ENCODE results near the gene APLN.

Gene APLN, protein sequence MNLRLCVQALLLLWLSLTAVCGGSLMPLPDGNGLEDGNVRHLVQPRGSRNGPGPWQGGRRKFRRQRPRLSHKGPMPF

DNA sequence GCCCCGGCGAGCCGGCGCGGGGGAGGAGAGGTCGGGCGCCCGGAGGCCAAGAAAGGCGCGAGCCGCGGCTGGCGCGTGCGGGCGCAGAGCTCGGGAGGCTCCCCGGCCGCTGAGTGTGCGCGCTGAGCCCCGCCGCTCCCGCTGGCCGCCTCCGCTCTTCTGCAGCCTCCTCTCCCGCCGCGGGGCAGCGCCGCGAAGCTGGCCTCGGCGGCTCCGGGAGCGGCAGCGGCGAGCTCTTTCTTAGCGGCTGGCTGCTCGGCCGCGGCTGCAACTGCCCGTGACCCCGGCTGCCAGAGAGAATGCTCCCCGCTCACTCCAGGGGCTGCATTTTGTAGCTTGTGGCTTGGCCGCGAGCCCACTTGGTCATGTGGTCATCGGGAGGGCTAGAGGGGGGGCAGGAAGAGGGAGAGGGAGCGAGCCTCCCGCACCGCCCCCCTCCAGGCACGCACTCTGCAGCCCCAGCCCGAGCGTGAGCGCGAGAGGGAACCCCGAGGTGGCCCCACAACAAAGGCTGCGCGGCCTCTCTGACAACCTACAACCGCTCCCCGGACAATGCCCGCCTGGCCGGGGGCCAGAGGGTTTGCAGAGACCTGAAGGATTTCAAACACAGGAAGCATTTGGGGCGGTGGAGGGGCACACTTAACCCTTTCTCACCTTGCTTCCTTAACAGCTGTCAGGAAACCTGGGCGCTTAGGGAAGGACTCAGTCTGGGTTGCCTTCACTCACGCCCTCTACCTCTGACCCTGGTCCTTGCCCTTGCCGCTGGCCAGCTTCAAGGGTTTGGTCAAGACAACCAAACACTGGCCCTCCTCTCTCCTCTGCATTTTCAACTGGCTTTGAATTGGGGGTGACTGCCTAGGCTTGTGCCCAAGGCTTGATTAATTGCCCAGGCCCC, at the start of gene APLN:
Gene APLN, minus strand, starts transcription at position 305 of the 895 bp plus-strand sequence. CDS start 326 bp downstream, outside the sequence.
- DNase-seq = no peak

DNA sequence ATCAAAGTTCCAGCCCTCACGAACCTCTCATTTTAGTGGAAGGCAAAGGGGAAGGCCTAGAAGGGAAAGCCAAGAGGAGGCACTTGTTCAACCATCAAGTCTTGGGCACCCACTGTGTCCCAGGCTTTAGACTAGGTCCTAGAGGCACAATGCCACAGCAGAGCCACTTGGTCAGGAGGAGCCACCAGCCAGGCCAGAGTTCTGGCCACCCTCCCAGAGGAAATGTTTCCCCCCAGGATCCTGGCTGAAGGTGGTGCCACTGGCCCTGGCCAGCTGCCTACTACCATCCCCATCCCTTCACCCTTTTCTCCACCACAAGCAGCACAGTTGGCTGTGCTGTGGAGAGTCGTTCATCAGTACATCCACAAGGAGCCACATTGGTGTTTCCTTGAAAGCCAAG, 49.7 kb upstream of the APLN start:
- no peak for DNase-seq

DNA sequence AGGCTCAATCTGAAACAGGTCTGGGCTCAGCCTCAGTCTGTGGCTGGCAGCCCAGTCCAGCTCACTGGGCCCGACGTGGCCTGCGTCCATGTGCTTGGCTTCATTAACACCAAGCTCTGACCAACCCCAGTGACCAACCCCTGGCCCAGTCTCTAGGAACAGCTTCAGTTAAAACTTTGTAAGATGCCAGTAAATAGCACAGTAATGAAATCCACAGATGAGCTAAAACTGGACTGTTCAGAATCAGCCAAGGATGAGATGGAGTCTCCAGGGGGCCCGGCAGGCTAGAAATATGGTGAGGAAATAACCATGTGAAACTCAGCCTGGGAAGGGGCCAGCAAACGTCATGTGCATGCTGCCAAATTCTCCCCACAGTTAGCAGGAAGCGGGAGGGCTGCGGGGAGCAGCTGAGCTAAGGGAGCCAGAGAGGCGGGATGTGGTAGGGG, 46.9 kb upstream of the APLN start:
- no peak for DNase-seq

DNA sequence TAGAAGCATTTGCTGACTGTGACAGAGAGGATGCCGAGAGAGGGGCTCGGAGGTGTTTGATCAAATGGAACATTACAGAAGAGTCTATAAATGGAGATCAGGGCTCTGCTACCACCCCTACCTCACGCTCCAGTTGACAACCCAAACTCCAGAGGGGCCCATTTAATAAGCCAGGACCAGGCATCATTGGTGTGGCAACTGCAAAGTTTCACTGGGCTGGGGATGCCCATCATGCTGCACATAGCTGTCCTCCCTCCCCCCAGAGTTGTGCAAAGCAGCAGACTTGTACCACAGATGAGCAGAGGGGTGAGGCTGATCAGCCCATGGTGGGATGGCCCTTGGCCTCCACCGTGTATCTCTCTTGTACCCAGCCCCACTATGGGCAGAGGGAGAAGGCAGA, 45.8 kb upstream of the APLN start:
- no peak for DNase-seq

DNA sequence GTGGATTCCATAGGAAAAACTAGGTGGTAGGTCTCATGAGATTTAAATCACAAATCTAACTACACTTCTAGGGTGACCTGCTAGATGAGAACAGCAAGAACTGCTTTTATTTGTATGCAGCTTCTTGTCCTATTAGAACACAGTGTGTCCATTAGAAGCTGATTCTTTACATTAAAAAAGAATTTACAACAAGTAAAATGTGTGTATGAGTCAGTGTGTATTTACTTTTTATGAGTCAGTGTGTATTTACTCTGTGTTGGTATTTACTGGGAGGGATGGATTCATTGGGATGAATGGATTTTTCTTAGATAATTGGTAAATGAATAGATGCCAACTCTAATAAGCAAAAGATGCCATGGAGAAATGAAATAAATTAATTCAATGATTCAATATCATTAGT, 43.4 kb upstream of the APLN start:
- DNase-seq = no peak

DNA sequence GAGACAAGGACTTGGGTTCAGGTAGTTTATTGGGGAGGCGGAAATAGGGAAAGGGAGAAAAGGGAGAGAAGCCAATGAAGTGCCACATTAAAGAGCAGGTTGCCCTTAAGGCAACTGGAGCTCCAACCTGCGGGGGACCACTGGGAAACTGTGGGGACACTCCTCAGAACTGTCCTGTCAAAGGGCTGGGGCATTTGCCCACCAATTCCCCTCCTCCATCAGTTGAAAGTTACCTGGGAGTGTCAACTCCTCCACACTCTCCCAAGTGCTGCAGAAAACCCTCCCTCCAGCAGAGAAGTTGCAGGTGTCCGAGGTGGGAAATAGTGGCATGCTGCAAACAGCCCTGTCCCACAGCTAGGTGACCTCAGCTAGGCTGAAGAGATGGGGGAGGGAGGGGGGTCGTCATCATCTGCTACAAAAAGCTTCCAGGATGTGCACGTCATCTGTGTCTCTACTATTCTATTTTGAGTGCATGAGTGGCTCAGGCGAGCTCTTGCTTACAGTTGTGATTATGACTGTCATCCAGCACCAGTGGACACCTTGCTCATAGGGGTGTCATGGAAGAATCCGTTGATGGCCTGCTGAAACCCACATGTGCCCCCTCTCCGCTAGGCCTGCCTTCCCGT, 42.6 kb upstream of the APLN start:
- DNase-seq = no peak

DNA sequence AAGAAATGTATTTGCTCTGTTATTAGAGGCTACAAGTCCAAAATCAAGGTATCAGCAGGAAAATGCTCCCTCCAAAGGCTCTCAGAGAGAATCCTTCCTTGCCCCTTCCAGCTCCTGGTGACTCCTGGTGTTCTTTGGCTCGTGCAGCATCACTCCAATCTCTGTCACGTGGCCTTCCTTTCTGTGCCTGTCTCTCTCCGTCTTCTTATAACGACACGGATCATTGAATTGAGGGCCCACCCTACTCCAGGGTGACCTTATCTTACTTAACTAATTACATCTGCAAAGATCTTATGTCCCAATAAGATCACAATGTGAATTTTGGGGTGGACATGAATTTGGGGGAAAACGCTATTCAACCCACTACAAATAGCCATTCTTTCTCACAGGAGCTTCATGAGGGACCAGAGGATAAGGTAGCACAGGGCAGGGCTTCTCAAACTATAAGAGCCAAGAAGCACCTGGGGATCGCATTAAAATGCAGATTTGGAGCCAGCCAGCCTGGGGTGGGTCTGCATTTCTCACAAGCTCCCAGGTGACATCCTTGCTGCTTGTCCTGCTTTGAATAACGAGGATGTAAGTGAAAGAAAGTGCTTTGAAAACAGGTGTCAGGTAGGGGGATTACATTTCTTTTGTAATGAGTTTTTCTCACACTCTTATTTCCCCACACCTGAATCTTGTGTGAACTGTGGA, 41.9 kb upstream of the APLN start:
- DNase-seq = no peak

DNA sequence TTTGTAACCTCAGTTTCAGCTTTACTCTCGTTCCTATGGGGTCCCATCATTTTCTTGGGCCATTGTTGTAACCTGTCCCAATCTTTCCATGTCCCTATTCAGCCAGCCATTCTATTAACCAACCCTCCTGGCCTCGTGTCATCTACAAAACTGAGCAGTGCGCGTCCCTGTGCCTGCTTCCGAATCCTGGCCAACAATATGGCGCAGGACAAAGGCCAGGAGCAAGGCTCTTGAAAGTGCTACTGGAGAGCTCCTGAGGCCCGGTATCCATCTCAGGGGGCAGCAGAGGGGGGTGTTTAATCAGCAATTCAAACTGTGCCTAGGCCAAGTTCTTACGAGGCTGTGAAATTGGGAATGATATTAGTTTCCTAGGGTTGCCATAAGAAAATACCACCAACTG, 41.2 kb upstream of the APLN start:
- no peak for DNase-seq

DNA sequence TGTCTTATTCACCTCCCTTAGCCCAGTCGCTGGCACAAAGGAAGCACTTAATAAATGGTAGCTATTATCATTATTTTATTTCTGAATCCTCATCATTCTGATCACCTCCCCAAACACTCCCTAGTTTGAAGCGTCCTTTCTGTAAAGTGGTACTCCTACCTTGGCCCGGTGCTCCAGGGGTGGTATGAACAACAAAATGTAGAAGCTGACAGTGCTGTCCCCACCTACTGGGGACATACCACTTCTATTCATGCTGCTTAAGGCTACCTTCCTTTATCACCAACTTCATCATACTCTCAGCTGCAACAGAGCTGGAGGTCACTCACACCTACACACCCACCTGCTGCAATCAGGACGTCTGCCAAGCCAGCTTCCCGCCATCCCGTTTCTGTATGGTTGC, 40.8 kb upstream of the APLN start:
- no peak for DNase-seq

DNA sequence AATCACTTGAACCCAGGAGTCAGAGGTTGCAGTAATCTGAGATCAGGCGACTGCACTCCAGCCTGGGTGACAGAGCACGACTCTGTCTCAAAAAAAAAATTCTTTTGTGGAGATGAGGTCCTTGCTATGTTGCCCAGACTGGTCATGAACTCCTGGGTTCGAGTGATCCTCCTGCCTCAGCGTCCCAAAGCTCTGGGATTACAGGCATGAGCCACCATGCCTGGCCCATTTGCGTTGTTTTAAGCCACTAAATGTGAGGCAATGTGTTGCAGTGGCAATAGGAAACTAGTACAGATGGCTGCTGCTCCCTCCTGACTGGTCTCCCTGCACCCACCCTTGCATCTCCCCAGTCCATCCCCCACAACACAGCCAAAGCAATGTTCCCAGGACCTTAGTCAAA, 40.0 kb upstream of the APLN start:
- no peak for DNase-seq

DNA sequence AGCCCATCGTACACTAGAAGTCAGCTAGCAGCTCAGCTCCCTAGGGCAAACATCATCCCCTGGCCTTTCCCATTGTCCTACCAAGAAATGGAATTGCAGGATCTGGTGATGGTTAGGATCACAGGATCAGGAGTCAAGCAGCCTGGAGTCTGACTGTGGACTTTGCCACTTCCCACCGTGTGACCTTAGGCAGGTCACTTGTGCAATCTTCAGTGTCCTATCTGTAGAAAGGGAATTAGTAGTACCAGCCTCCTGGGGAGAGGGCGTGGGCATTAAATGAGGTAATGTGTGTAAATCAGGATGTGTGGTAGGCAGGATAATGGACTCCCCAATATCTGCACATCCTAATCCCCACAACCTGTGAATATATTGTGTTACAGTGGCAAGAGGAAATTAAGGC, 38.6 kb upstream of the APLN start:
- no peak for DNase-seq

DNA sequence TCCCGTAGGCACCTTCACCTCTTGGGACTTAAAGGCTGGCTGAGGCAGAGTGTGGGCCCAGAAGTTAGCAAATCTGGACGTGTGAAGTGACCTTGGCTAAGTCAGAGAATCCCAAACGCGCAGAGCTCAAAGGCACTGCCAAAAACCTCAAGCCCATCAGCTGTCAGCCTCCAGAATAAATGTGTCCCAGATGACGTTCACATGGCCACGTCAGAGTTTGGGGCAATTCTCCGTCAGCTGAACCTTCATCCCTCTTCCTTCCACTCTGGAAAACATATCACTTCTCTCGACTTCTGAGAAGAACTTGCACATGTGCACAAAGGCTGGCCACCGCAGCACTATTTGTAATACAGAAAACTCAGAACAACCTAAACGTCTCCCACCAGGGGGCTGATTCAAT, 35.7 kb upstream of the APLN start:
- no peak for DNase-seq

DNA sequence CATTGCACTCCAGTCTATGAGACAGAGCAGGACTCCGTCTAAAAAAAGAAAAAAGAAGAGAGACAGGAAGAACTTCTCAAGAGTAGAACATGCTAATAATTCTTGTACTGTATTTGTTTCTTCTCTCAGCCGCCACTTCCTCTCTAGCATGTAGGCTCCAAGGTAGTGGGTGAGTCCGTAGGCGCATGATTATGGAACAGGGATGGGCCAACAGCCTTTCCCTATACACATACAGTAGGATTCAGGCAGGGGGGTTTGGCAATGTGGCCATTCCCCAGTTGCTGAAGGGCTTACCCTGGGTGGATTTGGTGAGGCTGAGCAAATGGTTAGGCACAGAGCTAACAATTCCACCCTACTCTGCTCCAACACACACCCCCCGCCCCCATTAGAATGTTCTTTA, 35.0 kb upstream of the APLN start:
- DNase-seq = no peak

DNA sequence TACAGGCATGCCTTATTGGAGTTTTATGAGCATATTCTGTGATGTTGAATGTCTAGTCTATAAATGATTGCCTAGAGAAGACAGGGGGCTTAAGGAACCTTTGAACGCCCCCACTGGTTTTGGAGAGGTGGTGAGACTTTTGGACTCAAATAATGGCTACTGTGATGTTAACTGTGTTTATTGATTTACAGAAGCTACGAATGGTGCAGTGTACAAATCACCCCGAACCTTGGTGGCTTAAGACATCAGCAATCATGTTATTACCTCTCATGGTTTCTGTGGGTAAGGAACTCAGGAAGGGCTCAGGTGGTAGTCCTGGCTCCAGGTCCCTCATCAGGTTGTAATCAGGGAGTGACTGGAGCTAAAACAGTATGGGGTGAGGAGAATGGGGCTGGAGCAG, 33.3 kb upstream of the APLN start:
- DNase-seq = no peak

DNA sequence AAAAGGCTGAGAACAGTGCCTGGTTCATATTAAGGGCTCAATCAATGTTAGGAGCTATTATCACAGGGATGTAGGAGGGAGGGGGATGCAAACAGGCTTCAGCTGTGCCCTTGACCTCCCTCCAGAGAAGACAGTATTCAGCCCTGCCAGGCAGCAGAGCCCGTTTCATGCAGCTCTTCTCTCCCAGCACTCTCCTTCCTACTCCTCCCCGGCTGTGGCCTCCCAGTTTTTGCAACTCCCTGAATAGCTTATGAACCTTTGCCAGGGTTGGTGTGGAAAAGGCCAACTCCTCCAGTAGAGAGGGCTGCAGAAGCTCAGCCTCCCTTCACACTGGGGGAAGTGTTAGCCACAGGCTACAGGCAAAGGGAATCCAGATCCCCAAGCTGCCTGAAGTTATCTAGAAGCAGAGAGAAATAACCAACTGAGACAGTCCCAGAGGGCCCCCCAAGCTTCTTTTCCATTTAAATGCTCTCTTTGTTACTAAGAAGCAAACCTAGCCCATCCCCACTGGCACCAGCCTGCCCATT, 31.7 kb upstream of the APLN start:
- no peak for DNase-seq

DNA sequence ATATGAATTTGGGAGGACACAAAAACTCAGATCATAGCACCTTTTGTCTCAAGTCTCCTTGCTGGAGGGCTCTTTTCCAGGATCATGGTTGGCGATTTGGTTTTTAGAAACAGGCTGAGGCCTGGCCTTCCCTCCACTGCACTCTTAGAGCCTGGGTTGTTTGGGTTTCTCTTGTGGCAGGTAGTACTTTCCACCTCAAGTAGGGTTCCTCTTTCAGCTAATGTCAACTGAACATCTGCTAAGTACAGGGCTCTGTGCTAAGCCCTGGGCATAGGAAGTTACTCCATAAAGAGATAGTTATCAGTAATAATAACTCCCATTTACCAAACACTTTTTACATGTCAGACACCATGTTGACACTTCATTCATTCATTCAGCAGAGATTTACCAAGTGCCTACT, 28.2 kb upstream of the APLN start:
- DNase-seq = no peak

DNA sequence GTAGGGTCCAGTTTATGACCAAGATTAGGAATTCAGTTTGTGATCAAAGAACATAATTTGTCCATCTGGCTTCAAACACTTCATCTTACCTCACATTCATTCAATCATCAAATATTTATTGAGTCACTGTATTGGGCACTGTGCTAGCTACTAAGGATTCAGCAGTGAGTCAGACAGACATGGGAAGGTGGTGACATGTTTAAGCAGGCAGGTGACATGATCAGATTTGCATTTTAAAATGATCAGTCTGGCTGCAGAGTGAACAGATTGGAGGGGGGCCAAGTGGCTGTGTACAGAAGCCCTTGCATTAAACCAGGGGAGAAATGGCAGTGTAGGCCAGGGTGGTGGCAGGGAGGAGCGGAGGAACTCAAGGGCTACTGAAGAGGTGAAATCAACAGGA, 25.1 kb upstream of the APLN start:
- DNase-seq = peak; percentile 17

DNA sequence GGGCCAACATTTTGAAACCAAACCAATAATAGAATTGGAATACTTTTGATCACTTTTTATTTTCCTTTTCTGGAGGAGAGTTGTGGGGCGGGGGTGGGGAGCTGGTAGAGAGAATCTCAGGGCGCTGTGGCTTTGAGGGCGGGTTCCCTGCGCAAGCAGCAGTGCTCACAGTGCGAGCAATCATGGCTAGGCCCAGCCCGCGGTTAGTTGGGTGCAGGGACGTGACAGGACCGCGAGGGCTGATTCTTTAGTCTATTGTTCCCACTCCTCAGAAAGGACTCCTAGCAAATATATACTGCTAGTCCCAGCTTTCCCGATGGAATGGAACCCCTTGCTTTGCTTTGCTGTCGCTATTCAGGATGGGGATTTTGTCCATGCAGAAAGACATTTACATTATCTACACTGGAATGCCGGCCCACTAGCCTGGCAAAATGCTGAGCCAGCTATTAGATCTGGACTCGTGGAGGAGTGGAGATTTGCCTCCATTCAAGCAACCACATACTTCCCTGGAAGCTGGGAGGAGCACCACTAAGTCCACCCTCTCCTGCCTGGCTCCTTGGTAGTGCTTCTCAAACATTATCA, 23.9 kb upstream of the APLN start:
- DNase-seq = no peak

DNA sequence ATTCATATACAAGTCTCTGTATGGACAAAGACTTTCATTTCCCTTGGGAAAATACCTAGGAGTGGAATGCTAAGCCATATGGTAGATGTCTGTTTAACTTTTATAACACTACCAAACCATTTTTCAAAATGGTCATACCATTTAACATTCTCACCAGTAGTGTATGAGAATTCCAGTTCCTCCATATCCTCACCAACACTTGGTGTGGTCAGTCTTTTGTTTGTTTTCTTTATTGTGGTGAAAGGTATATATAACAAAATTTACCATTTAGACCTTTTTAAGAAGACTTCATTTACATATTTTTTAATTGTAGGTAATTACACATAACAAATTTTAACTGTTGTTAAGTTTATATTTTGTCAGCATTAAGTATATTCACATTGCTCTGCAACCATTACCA, 12.7 kb upstream of the APLN start:
- DNase-seq = no peak

DNA sequence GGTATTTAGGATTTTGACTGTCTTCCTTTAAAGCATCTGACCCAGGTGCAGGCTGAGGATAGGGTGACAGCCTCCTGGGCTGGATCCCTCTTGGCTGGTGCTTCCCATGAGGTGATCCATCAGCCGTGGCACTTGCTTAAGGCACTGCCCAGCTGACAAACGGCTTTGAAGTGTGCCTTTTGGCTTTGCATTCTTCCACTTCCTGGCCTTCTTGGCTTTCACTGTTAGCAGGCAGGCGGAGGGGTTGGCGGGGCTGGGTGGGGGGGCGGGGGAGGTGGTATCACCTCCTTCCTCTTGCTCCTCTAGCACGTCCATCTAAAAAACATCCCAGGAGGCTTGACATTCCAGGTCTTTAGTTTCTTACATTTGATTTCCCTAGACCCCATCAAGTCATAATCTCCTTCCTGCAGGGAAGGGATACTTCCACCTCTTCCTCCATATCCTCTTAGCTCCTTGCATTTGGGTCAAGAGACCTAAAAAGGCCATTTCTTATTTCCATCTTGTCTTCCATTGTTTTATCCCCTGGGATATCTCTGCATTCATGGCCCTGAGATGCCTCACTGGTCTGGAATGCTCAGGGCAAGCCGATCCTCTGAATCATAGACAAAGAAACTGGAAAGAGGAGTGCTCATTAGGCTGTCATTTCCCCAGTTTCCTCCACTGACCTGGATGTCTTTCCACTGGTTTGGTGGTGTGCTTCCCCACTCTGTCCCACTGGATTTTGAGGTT, 11.3 kb upstream of the APLN start:
- no peak for DNase-seq

DNA sequence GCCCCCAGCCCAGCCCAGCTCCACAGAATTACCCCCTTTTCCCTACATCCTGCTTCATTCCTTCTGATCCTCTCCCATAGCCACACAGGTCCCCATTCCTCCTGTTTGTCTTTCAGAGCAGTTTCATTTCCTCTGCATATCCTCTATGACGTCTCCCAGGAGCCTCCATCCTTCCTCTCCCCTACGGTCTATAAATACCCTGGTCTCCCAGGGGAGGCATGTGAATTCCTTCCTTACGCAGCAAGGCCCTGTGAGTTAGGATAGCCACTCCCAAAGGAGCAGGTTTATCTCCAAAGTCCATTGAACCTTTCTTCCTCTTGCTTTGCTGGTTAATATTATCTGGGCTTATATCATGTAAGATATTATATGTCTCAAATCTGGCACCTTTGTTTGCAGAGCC, 8.4 kb upstream of the APLN start:
- DNase-seq = no peak

DNA sequence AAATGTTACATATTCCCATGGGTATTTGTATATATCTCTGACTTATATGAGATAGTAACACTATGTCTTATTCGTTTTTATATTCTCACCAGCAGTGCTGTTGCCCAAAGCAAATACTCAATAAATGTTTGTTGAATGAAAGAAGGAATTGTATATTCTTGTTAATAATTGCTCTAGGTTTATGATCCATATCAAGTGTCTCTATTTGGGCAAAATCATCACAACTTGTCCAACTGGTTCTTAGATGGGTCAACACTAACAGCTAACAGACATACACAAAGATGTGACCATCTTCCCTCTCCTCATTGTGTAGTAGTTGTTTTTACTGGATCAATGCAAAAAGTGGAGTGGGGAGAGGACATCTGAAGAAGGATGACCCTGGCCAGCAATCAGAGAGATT, 6.6 kb upstream of the APLN start:
- no peak for DNase-seq

All from NCI-H2029 treated with DMSO at 0.1 percent for 48 hours (cell line).